GM13977 (cell line): ENCODE results near the gene CDYL.

Experiments
- DNase-seq: peaks from one replicate; pipeline ENCODE4 v3.0.0; 2012; ENCODE audit warnings: low spot score
- CTCF ChIP-seq: IDR thresholded peaks from 2 replicates; pipeline ENCODE4 v1.5.1; 2012; ENCODE audit warnings: mild to moderate bottlenecking, control low read depth; ENCODE audit not compliant: insufficient read depth; ENCODE audit errors: extremely low read depth, missing control alignments
- in situ Hi-C: fragments of 300-500 bp; cut with MboI; formaldehyde crosslinking; loops from one replicate; pipeline ENCODE4 v1.12.0; 2022; ENCODE audit warnings: low sequenced_read_pairs, low pct_unique_long_range_greater_than_20kb, mixed read lengths, inconsistent platforms; ENCODE audit not compliant: unreplicated experiment

CDYL gene

GRCh38 chr6:4776493-4777393, 539 bp downstream of the CDYL start:
- DNase-seq, result peak; percentile 72
- in situ Hi-C loops, result no loop called here
- TF ChIP-seq CTCF, result no peak

GRCh38 chr6:4777394-4777935, 1.3 kb downstream of the CDYL start:
- DNase-seq, result no peak
- in situ Hi-C loops, result no loop called here
- no peak for TF ChIP-seq CTCF

GRCh38 chr6:4778086-4778485, 1.9 kb downstream of the CDYL start:
- in situ Hi-C loops, result no loop called here
- peak; percentile 68 for DNase-seq
- TF ChIP-seq CTCF, result no peak

GRCh38 chr6:4780360-4780812, 4.2 kb downstream of the CDYL start:
- no peak for TF ChIP-seq CTCF
- DNase-seq, result no peak
- in situ Hi-C loops, result no loop called here

- in situ Hi-C loops, result no loop called here
- no peak for TF ChIP-seq CTCF
- DNase-seq, result no peak
Measured at GRCh38 chr6:4781426-4781825, 5.2 kb downstream of the CDYL start.

- in situ Hi-C loops, result no loop called here
- DNase-seq, result no peak
- no peak for TF ChIP-seq CTCF
Measured at GRCh38 chr6:4781967-4782575, 5.9 kb downstream of the CDYL start.
